IPS-11a (cell line): ENCODE measurements around the gene CELF5.

Experiments used
- H3K4me3 ChIP-seq: one replicate; pipeline ENCODE4 v1.5.1; 2013; ENCODE audit warnings: low read depth, low read length, control low read depth

CELF5 gene

DNA sequence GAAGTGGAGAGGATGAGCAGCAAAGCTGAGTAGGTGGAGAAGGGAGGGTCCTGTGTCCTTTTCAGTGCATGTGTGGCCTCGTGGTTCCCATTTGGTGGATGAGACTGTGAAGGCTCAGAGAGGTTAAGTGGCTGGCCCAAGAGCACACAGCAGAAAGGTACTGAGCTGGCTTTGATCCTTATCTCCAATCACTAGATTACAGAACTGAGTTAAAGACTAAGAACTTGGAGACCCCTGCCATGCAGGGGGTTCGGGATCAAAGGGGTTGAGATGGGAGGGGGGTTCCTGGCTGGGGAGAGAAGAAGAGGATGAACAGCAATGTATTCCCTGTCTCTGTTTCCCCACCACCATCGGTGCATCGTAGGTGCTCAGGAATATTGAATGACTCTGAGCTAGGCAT, 11.8 kb downstream of the CELF5 start:
- no peak overlapping the region for H3K4me3 ChIP-seq

DNA sequence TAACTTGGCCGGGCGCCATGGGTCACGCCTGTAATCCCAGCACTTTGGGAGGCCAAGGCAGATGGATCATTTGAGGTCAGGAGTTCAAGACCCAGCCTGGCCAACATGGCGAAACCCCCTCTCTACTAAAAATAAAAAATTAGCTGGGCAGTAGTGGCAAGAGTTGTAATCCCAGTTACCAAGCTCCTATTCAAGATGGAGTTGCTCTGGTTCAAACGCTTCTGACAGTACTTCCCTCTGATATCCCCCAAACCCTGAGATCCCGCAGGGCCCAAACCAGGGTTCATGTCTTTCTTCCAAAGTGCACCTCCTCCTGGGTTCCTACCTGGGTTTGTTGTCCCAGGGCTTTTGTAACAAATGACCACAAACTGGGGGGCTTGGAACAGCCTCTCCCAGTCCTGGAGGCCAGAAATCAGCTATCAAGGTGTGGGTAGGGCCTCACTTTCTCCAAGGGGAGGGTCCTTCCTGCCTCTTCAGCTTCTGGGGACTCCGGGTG, 13.7 kb downstream of the CELF5 start:
- H3K4me3 ChIP-seq, result no peak overlapping the region

GRCh38 chr19:3239367-3239766, 14.9 kb downstream of the CELF5 start:
- no peak overlapping the region for H3K4me3 ChIP-seq

DNA sequence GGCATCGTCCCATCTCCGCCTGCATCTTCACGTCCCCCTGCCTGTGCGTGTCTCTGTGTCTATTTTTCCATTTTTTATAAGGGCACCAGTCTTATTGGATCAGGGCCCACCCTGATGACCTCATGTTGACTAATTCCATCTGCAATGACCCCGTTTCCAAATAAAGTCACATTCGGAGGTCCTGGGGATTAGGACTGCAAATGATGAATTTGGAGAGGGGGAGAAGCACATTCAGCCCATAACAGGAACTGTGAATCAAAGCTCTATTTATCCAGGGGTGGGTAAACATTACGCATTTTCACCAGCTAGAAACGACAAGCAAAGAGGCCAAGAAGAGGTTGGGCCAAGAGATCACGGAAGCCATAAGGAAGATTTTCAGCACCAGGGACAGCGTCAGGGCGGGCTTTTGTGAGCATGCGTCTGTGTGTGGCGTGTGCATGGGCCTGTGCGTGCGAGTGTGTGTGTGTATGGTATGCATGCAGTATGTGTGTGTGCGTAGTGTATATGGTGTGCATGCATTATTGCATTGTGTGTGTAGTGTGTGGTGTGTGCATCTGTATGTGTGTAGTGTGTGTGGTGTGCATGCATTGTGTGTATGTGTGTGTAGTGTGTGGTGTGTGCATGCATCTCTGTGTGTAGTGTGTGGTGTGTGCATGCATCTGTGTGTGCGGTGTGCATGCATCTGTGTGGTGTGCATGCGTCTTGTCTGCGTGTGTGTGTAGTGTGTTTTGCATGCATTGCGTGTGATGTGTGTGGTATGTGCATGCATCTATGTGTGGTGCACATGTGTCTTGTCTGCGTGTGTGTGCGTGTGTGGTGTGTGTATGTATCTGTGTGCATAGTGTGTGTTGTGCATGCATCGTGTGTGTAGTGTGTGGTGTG, 19.6 kb downstream of the CELF5 start:
- H3K4me3 ChIP-seq, result no peak overlapping the region

- H3K4me3 ChIP-seq, result no peak overlapping the region
These were observed 20.6 kb downstream of the CELF5 start for GRCh38 chr19:3245050-3245449.

DNA sequence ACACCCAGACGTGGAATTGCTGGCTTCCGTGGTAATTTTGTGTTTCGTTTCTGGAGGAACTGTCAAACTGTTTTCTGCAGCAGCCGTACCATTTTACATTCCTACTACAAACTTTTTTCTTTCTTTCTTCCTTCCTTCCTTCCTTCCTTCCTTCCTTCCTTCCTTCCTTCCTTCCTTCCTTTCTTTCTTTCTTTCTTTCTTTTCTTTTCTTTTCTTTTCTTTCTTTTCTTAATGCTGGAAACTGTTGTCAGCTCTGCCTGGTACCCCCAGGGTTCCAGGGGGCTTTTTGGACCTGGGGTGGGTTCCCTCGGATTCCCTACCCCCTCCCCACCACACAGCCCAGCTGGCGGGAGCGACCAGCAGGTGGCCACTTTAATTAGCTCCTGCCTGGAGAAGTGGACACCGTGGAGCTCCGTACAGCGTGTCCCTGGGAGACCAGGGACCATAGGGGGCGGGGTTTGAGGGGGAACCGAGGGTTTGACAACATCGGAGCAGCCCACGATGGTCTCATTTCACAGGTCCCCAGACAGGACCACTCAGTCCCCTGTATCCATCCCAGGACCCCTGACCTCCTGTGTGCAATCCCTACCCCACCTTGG, 24.4 kb downstream of the CELF5 start:
- no peak overlapping the region for H3K4me3 ChIP-seq

DNA sequence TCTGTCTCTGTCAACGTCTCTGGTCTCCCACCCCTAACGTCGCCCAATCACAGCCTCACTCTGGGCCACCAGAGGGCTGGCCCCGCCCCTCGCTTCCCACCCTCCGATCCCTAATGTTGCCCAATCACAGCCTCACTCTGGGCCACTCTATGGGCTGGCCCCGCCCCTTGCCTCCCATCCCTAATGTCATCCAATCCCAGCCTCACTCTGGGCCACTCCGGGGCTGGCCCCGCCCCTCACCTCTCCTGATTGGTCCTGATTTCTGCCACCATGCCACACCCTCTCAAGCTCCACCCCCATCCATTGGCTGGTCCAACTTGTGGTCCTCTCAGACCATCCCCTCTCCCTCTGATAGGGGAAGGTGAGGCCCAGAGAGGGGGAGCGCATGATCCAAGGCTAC, 24.9 kb downstream of the CELF5 start:
- H3K4me3 ChIP-seq, result no peak overlapping the region

GRCh38 chr19:3250675-3251074, 26.2 kb downstream of the CELF5 start:
- H3K4me3 ChIP-seq, result no peak overlapping the region

DNA sequence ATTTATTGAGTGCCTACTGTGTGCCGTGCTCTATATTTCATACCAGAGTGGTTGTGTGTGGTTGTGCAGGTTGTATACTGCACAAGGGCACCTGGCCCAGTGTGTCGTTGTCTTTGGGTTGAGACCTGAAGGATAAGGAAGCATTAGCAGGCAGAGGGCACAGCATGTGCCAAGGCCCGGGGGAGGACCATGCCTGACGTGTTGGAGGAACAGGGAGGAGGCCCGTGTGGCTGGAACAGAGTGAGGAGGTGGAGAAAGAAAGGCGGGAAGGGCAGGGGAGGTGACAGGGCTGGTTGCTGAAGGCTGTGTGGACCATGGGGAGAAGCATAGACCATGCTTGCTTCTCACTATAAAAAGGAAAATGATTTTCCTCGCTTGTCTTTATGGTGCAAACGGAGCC, 26.8 kb downstream of the CELF5 start:
- no peak overlapping the region for H3K4me3 ChIP-seq

DNA sequence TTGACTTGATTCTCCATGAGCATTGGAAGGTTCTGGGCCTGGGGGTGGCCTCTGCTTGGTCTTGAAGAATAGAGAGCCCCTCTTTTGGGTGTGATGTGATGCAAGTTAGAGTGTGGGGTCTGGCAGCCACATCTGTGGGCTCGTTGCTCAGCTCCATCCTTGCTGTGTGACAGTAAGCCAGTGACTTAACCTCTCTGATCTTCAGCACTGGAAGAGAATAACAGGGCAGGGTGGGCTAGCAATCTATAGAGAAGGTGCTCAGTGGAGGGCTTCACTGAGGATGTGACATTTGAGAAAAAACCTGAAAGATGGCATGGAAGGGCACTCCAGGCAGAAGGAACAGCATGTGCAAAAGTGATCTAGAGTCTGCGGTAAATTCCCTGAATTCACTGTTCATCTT, 28.2 kb downstream of the CELF5 start:
- H3K4me3 ChIP-seq, result no peak overlapping the region

DNA sequence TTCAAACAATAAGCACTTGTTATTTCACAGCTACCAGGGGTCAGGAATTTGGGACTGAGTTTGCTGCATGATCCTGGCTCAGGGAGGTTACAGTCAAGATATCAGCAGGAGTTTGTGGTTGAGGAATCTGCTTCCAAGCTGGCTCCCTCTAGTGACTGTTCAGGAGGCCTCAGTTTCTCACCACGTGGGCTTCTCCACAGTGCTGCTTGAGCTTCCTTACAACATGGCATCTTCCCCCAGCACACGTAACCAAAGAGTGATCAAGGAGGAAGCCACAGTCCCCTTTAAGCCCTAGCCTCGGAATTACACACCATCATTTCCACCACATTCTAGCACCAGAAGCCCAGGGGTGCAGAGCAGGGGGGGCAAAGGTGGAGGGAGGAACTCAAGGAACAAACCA, 28.8 kb downstream of the CELF5 start:
- H3K4me3 ChIP-seq, result no peak overlapping the region

- no peak overlapping the region for H3K4me3 ChIP-seq
These were observed 30.1 kb downstream of the CELF5 start for GRCh38 chr19:3254520-3254919.

DNA sequence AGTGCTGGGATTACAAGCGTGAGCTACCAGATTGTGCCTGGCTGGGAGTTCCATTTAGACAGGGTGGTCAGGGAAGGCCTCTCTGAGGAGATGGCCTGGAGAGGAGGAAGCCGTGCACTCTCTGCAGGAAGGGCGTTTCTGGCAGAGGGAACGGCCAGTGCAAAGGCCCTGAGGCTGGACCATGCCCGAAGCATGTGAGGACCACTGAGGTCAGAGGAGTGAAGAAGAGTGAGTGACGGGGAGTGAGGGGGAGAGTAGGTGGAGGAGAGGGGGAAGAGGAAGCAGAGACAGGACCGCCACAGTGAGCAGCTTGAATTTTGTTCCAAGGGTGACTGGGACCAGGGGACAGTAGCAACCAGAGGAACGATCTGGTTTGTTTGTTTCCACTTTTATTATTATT, 32.6 kb downstream of the CELF5 start:
- H3K4me3 ChIP-seq, result no peak overlapping the region

DNA sequence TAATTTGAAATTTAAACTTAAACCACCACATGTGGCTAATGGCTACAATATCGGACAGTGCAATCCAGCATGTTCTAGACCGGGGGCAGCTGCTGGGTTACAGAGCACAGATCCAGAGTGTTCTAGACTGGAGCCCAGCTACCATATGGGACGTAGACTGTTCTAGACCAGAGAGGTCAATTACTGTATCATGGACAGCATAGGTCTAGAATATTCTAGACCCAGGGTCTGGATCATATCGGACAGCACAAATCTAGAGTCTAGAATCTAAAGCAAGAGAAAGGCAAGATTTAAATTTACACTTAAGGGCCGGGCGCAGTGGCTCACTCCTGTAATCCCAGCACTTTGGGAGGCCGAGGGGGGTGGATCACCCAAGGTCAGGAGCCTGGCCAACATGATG, 37.9 kb downstream of the CELF5 start:
- no peak overlapping the region for H3K4me3 ChIP-seq

DNA sequence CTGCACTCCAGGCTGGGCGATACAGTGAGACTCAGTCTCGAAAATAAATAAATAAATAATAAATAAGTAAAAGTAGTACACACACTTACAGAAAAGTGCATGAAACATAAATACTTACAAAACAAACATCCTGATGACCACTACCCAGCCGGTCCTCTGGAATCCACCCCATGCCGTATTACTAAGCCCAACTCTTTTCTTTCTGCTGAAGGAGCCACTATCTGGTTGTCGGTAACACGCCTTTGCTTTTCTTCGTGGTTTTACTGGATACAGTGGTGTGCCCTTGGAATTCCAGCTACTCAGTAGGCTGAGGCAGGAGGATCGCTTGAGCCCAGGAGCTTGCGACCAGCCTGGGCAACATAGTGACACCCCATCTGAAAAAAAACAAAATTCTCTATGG, 39.4 kb downstream of the CELF5 start:
- H3K4me3 ChIP-seq, result no peak overlapping the region

DNA sequence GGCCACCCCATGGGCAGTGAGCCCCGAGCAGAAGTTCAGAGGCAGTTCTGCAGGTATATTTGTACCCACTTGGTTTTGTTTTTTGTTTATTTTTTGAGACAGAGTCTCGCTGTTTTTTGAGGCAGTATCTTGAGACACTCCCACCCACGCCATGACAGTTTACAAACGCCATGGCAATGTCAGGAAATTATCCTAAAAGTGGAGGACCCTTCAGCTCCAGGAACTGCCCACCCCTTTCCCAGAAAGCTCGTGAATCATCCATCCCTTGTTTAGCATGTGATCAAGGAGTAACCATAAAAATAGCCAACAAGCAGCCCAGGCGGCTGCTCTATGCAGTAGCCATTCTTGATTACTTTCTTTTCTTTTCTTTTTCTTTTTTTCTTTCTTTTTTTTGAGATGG, 41.0 kb downstream of the CELF5 start:
- H3K4me3 ChIP-seq, result no peak overlapping the region

DNA sequence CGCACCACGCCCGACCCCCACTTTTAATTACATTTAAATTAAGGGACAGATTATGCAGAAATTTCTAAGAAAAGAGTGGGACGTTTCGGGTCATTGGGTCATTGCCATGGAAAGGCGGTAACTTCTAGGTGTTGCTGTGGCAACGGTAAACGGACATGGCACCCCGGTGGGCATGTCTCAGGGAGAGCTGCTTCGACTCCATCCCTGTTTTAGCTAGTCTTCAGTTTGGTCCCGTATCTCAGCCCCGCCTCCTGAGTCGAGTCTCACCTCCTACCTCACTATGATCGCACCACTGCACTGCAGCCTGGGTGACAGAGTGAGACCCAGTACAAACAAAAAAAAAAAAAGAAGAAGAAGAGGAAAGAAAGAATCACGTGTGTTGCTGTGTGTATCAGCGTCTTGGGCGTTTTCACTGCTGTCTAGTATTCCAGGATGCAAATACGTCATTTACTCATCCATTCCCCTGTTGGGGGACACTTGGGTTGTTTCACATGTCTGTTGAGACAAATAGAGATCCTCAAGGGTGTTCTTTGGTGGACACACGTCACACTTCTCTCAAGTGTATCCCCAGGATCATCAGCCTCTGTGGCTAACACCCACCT, 41.7 kb downstream of the CELF5 start:
- H3K4me3 ChIP-seq, result no peak overlapping the region

GRCh38 chr19:3266792-3267514, 42.5 kb downstream of the CELF5 start:
- no peak overlapping the region for H3K4me3 ChIP-seq

DNA sequence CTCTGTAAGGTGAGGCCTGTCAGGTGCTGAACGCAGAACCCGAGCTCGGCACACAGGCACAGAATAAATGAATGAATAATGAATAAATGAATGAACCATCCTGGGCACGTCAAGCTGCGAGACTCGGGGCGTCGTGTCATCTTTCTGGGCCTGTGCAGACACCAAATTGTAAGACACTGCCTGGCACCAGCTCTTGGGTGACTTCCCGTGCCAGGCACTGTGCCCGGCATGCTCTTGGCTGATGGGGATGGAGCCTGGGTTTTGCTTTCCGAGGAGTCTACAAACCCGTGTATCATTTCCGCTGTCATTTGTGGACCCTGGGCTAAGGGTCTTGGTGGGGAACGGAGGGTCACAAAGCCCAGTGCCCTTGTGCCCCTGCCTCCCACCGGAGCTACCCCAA, 43.9 kb downstream of the CELF5 start:
- no peak overlapping the region for H3K4me3 ChIP-seq

- no peak overlapping the region for H3K4me3 ChIP-seq
These were observed 44.3 kb downstream of the CELF5 start for GRCh38 chr19:3268763-3269162.

DNA sequence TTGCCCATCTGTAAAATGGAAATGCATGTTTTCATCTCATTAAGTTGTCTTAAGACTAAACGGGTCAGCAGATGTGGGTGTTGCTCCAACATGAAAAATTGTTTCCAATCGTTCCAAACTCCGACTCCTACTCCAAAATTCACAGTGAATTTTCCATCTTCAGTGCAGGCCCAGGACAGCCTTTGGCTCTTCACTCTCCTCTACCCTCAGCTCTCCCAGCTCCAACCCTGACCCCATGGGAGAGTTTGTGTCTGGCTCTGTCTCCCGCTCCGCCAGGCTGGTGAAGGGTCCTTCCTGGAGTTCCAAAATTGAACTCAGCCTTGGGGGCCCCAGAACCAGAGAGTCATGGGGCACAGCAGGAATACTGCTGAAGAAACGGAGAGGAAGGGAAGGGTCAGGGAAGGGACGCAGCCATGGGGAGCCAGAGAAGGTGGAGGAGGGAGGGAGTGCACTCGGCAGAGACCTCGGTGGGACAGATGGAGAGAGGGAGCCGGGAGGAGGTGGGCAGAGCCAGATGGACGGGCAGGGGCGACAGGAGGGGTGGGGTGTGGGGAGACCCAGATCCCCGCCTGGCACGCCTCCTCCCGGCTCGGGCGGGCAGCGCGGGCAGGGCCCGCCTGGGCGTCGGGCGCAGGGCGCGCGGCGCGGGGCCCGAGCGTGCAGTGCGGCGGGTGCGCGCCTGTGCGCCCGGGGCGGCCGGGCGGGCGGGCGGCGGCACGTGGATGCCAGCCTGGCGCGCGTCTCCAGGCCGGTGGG, 45.6 kb downstream of the CELF5 start:
- H3K4me3 ChIP-seq, result no peak overlapping the region
